ENCODE data around the gene BMP7.

BMP7 gene

DNA sequence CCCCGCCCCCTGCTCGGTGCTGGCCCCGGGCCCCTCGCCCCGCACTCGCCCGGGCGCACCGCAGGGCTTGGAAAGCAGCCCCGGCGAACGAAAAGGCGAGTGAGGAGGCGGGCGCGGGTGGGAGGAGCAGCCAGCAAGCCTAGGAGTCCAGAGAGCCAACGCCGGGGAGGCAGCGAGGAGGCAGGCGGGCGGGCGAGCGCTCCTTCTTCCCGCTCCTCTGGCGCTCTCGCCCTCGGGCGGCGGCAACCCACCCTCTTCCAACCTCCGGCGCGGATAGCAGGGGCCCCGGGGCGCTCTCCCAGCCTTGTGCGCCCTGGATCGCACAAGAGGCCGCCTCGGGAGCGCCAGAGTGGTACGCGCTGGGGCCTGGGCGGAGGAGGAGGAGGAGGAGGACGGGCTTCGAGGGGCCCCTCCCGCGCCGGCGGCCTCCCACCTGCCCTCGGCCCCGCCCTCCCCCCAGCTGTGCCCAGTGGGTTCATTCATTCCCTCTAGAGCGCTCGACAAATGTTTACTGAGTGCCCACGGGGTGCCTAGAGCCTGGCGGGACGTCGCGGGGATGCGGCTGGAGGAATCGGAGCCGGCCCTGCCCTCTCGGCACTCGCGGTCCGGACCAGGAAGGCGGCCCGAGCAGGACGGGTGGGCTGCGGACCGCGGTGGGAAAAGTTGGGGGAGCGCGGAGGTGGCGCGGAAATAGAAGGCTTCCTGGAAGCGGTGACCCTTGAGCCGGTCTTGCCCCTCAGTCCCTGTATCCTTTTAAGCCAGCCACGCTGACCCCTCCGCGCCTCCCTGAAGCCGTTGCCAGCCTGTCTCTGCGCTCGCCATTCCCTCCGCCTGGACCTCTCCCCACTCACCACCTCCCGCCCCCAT is at the start of gene BMP7:
BMP7 (minus strand) TSS at position 351 of the 867 bp plus-strand sequence. CDS start 519 bp downstream, outside the sequence.
- no peak for FAIRE-seq

- FAIRE-seq = no peak
Observed at GRCh38 chr20:57315976-57316480, 49.6 kb upstream of the BMP7 start.

- no peak for FAIRE-seq
Observed at GRCh38 chr20:57315083-57315975, 48.9 kb upstream of the BMP7 start.

DNA sequence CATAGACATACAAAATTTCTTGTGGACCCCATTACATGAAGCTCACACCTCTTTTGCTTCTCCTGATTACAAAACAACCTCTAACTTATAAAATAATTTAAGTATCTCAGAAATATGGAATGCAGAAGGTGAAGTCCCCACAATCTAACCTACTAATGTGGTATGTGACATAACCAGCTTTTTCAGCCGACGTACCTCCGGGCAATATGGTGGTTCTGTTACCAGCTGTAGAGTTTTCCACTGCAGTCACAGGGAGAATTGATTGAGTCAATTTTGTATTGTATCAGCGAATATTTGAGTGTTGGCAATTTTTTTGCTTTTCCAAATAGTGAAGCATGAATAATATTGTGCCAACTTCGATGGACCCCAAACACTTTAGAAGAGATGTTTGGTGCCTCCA is 47.5 kb upstream of the BMP7 start:
- FAIRE-seq = no peak

- FAIRE-seq = no peak
Observed at GRCh38 chr20:57313230-57313629, 46.8 kb upstream of the BMP7 start.

DNA sequence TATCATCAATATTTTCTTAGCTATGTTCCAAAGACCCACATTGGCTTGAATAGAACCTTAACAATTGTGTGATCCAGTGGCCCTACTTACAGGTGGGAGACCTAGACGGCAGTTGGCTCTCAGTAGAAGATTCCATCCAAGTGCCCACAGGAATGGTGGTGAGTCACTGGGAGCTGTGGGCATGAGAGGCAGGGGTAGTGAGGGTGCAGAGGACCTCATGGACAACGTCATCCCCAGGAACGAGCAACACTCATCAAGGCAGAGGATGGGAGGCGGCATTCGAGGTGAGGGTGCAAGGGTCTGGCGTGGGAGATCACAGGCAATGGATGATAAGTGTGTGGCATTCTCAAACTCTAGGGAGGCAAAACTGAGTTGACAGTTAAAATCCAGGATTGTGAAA is 45.7 kb upstream of the BMP7 start:
- FAIRE-seq = no peak

DNA sequence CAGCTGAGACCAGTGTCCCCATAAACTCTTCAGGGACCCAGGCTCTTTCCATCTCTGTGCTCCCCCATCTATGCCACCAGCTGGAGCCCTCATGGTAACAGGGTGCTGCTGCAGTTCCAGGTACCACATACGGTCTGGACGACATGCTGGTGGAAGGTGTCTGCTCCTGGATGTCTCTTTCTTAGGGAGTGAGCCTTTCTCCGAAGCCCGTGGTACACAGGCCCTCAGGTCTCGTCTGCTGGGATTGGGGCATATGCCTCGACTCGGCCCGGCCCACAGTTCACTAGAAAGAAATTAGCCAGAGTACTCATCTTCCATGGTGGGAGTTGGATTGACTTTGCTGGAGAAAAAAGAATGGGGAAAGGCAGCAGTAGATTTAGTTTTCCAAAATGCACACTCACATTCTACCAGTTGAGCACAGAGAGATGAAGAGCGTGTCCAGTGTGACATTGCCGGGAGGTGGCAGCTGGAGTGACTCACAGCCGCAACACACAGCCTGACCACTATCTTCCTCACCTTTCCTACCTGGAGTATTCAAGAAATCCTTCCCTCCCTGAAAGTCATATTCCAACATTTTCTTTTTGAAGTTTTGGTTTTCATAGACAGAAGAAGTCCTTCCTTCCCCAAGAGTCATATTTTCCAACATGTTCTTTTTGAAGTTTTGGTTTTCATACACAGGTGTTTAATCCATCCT is 44.5 kb upstream of the BMP7 start:
- no peak for FAIRE-seq

- FAIRE-seq = no peak
Observed at GRCh38 chr20:57309544-57310115, 43.2 kb upstream of the BMP7 start.

- no peak for FAIRE-seq
Observed at GRCh38 chr20:57308451-57309271, 42.2 kb upstream of the BMP7 start.

DNA sequence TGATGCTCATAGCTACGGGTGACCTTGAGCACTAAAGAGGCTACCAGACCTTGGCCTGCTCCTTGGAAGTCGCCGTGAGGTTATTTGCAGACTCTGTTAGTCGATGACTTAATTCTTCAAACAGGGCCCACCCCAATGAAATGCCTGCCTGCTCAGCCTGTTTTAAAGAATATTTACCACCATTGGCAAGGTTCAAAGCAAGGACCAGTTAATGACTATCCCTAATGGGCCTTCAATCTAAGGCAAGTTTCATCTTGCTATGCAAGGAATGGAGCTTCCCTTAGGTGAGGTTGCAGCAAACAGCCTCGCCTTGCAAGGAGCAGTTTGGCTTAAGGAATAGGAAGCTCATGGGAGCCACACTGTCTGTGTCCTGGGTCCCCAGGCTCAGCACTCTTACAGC is 40.3 kb upstream of the BMP7 start:
- no peak for FAIRE-seq

- no peak for FAIRE-seq
Observed at GRCh38 chr20:57301026-57301425, 34.6 kb upstream of the BMP7 start.

DNA sequence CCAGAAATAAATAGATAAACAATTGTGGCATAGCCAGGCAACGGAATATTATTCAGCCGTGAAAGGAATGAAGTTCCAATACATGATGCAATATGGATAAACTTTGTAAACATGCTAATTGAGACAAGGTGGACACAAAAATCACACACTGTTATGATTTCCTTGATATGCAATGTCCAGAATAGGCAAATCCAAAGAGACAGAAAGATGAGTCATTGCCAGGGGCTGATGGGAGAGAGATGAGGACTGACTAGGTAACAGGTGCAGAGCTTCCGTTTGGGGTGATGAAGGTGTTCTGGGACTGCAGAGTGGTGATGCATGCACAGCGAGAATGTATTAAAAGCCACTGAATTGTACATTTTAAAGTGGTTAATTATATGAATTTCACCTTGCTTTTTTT is 32.0 kb upstream of the BMP7 start:
- no peak for FAIRE-seq

DNA sequence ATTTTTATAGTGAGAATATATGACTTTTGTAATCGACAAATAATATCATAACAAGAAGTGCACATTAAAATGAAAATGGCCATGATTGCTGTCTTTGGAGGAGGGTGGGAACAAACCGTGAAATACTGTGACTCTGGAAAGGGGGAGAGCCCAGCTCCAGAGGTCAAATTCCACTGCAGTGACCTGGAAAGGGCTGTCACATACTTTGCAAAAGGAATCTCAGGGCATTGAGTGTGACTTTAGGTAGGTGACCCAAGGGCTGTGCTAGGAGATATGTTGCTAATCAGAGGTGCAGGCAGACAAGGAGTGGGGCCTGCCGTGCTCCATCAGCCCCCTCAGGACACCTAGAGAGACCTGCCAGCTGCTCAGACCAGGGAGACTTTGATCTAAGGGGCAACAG is 28.1 kb upstream of the BMP7 start:
- FAIRE-seq = no peak

DNA sequence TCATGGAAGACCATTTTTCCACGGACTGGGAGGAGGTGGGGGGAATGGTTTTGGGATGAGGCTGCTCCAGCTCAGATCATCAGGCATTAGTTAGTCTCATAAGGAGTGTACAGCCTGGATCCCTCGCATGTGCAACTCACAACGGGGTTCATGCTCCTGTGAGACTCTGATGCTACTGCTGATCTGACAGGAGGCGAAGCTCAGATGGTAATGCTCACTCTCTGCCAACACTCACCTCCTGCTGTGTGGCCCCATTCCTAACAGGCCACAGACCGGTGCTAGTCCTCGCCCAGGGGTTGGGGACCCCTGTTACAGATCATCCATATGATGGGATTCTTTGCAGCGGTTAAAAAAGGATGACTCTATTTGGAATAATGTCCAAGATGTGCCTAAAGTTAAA is 27.6 kb upstream of the BMP7 start:
- FAIRE-seq = no peak

- no peak for FAIRE-seq
Observed at GRCh38 chr20:57292611-57293010, 26.2 kb upstream of the BMP7 start.

GRCh38 chr20:57291694-57292093 is 25.3 kb upstream of the BMP7 start:
- no peak for FAIRE-seq

DNA sequence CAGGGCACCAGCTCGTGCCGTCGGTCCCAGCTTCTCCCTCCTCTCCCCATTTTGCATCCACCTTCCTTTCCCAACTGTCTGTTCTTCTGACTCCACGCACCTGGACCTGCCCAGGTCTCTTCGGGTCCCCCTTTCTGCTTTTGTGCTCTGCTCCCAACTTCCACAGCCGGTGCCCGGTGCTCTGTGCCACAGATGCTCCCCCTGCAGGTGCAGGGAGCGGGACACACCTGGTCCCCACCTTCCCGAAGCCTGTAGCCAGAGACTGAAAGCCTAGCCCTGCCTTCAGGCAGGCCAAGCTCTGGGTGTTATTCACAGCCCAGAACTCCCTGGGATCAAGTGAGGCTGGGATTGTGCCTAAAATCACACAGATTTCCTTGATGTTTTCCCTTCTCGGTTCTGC is 24.6 kb upstream of the BMP7 start:
- no peak for FAIRE-seq

DNA sequence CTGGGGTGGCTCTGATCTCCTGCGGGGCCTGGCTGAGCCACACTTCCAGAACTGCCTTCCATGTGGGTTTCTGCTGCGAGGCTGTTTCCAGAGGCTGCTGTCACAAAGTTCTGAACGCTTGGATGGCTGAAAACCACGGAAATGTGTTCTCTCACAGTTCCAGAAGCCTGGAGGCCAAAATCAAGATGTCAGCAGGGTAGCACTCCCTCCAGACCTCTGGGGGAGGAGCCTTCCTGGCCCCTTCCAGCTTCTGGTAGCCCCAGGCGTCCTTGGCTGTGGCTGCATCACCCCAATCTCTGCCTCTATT is 23.7 kb upstream of the BMP7 start:
- no peak for FAIRE-seq

DNA sequence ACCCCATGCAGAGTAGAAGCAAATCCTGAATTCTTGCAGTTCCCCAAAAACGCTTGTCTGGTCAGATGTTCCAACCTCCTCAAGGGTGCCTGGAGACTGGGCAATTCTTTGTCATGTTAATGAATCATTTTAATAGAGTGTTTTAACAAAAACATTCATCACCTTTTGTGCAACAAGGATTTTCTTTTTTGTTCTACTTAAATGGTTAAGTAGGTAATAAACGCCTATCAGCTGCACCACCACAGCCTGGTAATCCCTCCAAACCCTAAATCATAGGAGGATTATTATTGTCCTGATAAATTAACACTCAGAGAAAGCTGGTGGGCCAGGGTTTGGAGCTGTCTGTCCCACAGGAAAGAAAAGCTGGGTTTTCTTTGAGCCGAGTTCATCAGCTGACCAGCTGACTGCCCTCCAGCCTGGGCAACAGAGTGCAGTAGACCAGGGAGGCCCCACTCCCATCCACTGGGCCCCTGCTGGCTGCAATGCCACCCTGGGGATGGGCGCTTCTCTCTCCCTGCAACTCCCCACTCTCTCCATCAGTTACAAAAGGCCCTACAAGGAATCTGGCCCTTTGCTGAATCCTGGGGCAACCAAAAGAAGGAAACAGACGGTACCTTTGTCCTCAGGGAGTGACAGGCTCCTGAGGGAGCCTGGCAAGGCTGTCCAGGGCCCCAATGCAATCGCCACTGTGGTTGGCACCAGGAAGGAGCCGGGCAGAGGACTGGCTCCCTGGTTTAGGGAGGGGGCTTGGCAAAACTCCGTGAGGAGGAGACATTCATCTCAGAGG is 23.1 kb upstream of the BMP7 start:
- no peak for FAIRE-seq

DNA sequence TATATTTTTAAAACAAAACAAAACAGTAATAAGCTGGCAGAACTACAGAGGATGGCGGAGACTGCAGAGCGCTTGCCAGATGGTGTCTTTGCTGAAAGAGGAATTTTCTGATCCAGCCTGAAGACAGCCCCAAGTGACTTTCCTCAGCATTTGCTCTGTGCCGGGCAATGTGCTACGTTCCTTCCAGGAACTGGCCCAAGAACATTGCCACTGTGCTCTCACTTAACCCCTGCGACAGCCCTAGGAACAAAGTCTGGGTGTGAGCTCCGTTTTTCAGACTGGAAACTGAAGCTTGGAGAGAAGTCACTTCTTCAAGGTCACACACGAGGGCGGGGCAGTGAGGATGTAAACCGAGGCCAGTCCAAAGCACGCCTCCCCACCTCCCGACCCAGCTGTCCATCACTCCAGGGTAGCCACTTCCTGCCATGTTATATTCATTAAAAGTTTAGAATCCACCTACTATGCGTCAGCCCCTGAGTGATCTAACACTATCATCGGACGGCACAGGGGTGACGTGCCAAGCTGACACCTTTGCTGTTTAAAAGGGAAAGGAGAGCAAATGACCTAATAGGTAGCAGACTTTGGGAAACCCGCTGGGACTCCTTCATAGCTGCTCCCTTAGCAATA is 22.3 kb upstream of the BMP7 start:
- FAIRE-seq = no peak

GRCh38 chr20:57287901-57288300 is 21.5 kb upstream of the BMP7 start:
- no peak for FAIRE-seq
